ENCODE data around the gene ARID5B.

- no peak for TF ChIP-seq CTCF (IDR thresholded peaks at IDR 0.05)
- TF ChIP-seq POLR2A (IDR thresholded peaks at IDR 0.05), result no peak
Measured at GRCh38 chr10:61973906-61974305, 72.4 kb downstream of the ARID5B start.
